ENCODE results near the gene MGA. TPM values are rescaled to one million over a fixed set of nuclear protein-coding genes. Genes with fewer than 3 reads are reported as not detected.

Gene MGA
- total and polyA plus RNA-seq, 2 of the 8 experiments (the other 6 are each of a cell fraction or from before 2014, with no cell fraction given) = 7.6 to 53.2 TPM

- Histone ChIP-seq H3K56ac (replicated peaks; ENCODE audit: insufficient read length, low read depth, low read length) (no peak overlapping the region), H3K9me3 (ENCODE audit: insufficient read depth in 2 of 2, low read depth in 1 of 2, low read length in 1 of 2) (no peaks in the 10 kb centered on the region), H2BK5ac (ENCODE audit: low read depth, low read length) (no peak overlapping the region), H4K5ac (ENCODE audit: insufficient read length, low read depth, low read length) (no peak overlapping the region), H3K27me3 (replicated peaks in 1 of 4; ENCODE audit: control insufficient read depth in 3 of 4, extremely low read depth in 1 of 4, insufficient read depth in 3 of 4, low read length in 3 of 4) (no peaks in the 10 kb centered on the region), H2BK20ac (ENCODE audit: low read length) (no peak overlapping the region), H3K4me1 (replicated peaks in 1 of 4; ENCODE audit: control insufficient read depth in 3 of 4, insufficient read depth in 4 of 4, low read length in 3 of 4) (no peaks in the 10 kb centered on the region; a peak in 2 of 7 replicates), H3K79me1 (ENCODE audit: low read depth, low read length) (no peaks in the 10 kb centered on the region), H2BK12ac (ENCODE audit: low read depth, low read length) (no peak overlapping the region), H3K4ac (replicated peaks; ENCODE audit: insufficient read length, low read depth, low read length) (no peak overlapping the region), H3K79me2 (ENCODE audit: control insufficient read depth in 1 of 2, insufficient read depth in 2 of 2, low read length in 2 of 2) (no peaks in the 10 kb centered on the region), H2BK120ac (replicated peaks; ENCODE audit: low read depth, low read length) (no peak overlapping the region), H4K8ac (ENCODE audit: extremely low read depth, insufficient read depth, low read length) (no peak overlapping the region), H3K14ac (ENCODE audit: insufficient read length) (no peak overlapping the region), H3K36me3 (ENCODE audit: control insufficient read depth in 2 of 4, insufficient read depth in 4 of 4, low read length in 3 of 4) (peaks cover 0 to 3% (median 1%) of the 10 kb centered on the region in 4 experiments; a peak in 5 of 8 replicates), H4K20me1 (replicated peaks in 1 of 2; ENCODE audit: control insufficient read depth in 1 of 2, insufficient read depth in 2 of 2, low read length in 2 of 2) (peaks cover 0 to 1% of the 10 kb centered on the region in 2 experiments), H3K4me3 (ENCODE audit: extremely low read depth in 1 of 4, insufficient read depth in 2 of 4, low read depth in 3 of 4, low read length in 4 of 4) (no peak overlapping the region), H2BK15ac (ENCODE audit: low read length) (no peak overlapping the region), H3K4me2 (ENCODE audit: insufficient read depth in 1 of 2, low read depth in 2 of 2, low read length in 2 of 2) (no peak overlapping the region), H3K18ac (ENCODE audit: extremely low read depth, low read length) (no peak overlapping the region), H3K23me2 (ENCODE audit: low read depth, low read length) (no peaks in the 10 kb centered on the region), H2AFZ (ENCODE audit: low read length) (no peak overlapping the region), H4K91ac (replicated peaks; ENCODE audit: insufficient read length, low read length) (no peak overlapping the region), H3K27ac (ENCODE audit: low read depth, low read length) (no peak overlapping the region), H3K9ac (replicated peaks in 1 of 4; ENCODE audit: extremely low read depth in 1 of 4, low read depth in 3 of 4, low read length in 3 of 4) (no peak overlapping the region), H3K23ac (ENCODE audit: insufficient read length) (no peak overlapping the region), H2AK5ac (ENCODE audit: low read depth, low read length) (no peak overlapping the region)
- CTCF ChIA-PET (ENCODE audit: partially characterized antibody) = interaction anchor here (2.0 to 13.7 kb wide), 2 partner anchors 40 to 234 kb away, joined by 9 to 283 read pairs; partner anchors contain the start of gene MAPKBP1
- FAIRE-seq (no peak), DNase-seq (ENCODE audit: low read depth in 1 of 2, low spot score in 2 of 2) (no peak)
- 80% methylated on average over 5 of the region's 5 CpGs; no CpG with 5 or more reads in 1 of the 2 experiments for WGBS, 2 experiments (ENCODE audit: extremely low coverage in 1 of 2, insufficient coverage in 1 of 2, insufficient read length in 1 of 2, insufficient replicate concordance in 2 of 2, low coverage in 1 of 2, low lambda C conversion rate in 2 of 2, missing lambda C conversion rate in 1 of 2)
- POLR2A ChIA-PET (ENCODE audit: partially characterized antibody) = interaction anchor here (1.3 kb wide), 1 partner anchor 41 kb away, joined by 4 read pairs; no protein-coding TSS in a partner anchor
- TF ChIP-seq TEAD4 (IDR thresholded peaks at IDR 0.05; ENCODE audit: low read depth, low read length) (no peak), CTBP2 (IDR thresholded peaks at IDR 0.05; ENCODE audit: borderline replicate concordance, insufficient read depth, insufficient read length, low read length) (no peak), EGR1 (IDR thresholded peaks at IDR 0.05; ENCODE audit: borderline replicate concordance, low read depth, low read length) (no peak), PHF8 (conservative IDR thresholded peaks at IDR 0.05; ENCODE audit: low read depth, low read length) (no peak), RAD21 (IDR thresholded peaks at IDR 0.05 in 1 of 2, conservative IDR thresholded peaks at IDR 0.05 in 1 of 2; ENCODE audit: low read depth in 2 of 2, low read length in 2 of 2) (no peak), GABPA (IDR thresholded peaks at IDR 0.05; ENCODE audit: borderline replicate concordance, insufficient read depth, low read length) (no peak), E2F6 (IDR thresholded peaks at IDR 0.05) (no peak), KDM1A (IDR thresholded peaks at IDR 0.05; ENCODE audit: borderline replicate concordance, low read length) (no peak), NRF1 (IDR thresholded peaks at IDR 0.05; ENCODE audit: low read depth, low read length) (no peak), ZNF274 (IDR thresholded peaks at IDR 0.05; ENCODE audit: borderline replicate concordance, extremely low read depth, low read length) (no peak), POU5F1 (IDR thresholded peaks at IDR 0.05; ENCODE audit: low read depth, low read length) (no peak)
These were observed 154.3 kb downstream of the MGA start for GRCh38 chr15:41814534-41814933.

All from H1 (cell line).